Loucy (cell line): Measurements from ENCODE around the gene PILRA.

Source experiments
- CTCF ChIP-seq: fragments of 200-600 bp; sonication (generic); conservative IDR thresholded peaks from 2 replicates; pipeline ENCODE4 v1.5.1; 2014; ENCODE audit warnings: mild to moderate bottlenecking, antibody characterized with exemption, low read length
- EZH2phosphoT487 ChIP-seq: fragments of 200-600 bp; IDR thresholded peaks from 2 replicates; pipeline ENCODE4 v1.6.1; 2018; ENCODE audit warnings: antibody characterized with exemption, mild to moderate bottlenecking, moderate library complexity, borderline replicate concordance

- TF ChIP-seq CTCF, result no peak
- TF ChIP-seq EZH2phosphoT487, result no peak
Measured at GRCh38 chr7:100374601-100375000, 1.3 kb downstream of the PILRA start.
